GM23338 (cell line): Measurements from ENCODE around the gene CHSY1.

Source experiments
- CTCF ChIP-seq, 2 experiments: fragments of 200-600 bp in 1 of 2; sonication (generic) in 1 of 2; conservative IDR thresholded peaks; 2 replicates each; pipeline versions ENCODE4 v1.5.1 to v1.6.1; 2016 to 2017; ENCODE audit warnings: antibody characterized with exemption in 2 of 2, low read depth in 2 of 2, mild to moderate bottlenecking in 2 of 2, moderate library complexity in 1 of 2
- EZH2 ChIP-seq: fragments of 200-600 bp; sonication (generic); IDR thresholded peaks from one replicate; pipeline ENCODE4 v1.8.0; 2017; ENCODE audit warnings: antibody characterized with exemption, mild to moderate bottlenecking, low read depth; ENCODE audit not compliant: unreplicated experiment
- EZH2phosphoT487 ChIP-seq: fragments of 200-600 bp; sonication (generic); IDR thresholded peaks from one replicate; pipeline ENCODE4 v1.8.1; 2018; ENCODE audit warnings: antibody characterized with exemption; ENCODE audit not compliant: unreplicated experiment
- JUNB ChIP-seq: IDR thresholded peaks from one replicate; pipeline ENCODE4 v1.6.1; 2016; ENCODE audit warnings: antibody characterized with exemption; ENCODE audit not compliant: unreplicated experiment
- POLR2AphosphoS5 ChIP-seq: IDR thresholded peaks from 2 replicates; pipeline ENCODE4 v1.6.1; 2016; ENCODE audit warnings: antibody characterized with exemption, low read depth
- TF ChIP-seq, protein P1 (sequence below): IDR thresholded peaks from one replicate; pipeline ENCODE4 v1.6.1; 2018; ENCODE audit warnings: antibody characterized with exemption; ENCODE audit not compliant: unreplicated experiment

GRCh38 chr15:101173233-101174119 lies 78.4 kb downstream of the CHSY1 start:
- TF ChIP-seq EZH2 (no peak), CTCF (conservative IDR thresholded peaks at IDR 0.05; ENCODE audit: low read depth in 2 of 2) (no peak), POLR2AphosphoS5 (no peak), EZH2phosphoT487 (no peak), JUNB (no peak)
- TF ChIP-seq, protein P1, sequence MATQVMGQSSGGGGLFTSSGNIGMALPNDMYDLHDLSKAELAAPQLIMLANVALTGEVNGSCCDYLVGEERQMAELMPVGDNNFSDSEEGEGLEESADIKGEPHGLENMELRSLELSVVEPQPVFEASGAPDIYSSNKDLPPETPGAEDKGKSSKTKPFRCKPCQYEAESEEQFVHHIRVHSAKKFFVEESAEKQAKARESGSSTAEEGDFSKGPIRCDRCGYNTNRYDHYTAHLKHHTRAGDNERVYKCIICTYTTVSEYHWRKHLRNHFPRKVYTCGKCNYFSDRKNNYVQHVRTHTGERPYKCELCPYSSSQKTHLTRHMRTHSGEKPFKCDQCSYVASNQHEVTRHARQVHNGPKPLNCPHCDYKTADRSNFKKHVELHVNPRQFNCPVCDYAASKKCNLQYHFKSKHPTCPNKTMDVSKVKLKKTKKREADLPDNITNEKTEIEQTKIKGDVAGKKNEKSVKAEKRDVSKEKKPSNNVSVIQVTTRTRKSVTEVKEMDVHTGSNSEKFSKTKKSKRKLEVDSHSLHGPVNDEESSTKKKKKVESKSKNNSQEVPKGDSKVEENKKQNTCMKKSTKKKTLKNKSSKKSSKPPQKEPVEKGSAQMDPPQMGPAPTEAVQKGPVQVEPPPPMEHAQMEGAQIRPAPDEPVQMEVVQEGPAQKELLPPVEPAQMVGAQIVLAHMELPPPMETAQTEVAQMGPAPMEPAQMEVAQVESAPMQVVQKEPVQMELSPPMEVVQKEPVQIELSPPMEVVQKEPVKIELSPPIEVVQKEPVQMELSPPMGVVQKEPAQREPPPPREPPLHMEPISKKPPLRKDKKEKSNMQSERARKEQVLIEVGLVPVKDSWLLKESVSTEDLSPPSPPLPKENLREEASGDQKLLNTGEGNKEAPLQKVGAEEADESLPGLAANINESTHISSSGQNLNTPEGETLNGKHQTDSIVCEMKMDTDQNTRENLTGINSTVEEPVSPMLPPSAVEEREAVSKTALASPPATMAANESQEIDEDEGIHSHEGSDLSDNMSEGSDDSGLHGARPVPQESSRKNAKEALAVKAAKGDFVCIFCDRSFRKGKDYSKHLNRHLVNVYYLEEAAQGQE = no peak
